HG03045 (cell line): ENCODE results near the gene EXD1.
"Not testable (repeated sequence)": the region's sequence is repeated elsewhere in the genome, so short reads cannot be mapped to it uniquely, and the experiment has no call there.

Experiments
- ATAC-seq: cut with Tn5 transposase; IDR thresholded peaks from one replicate; pipeline ENCODE4 v1.9.1; 2021; ENCODE audit warnings: mild to moderate bottlenecking, moderate library complexity; ENCODE audit not compliant: unreplicated experiment

Gene EXD1

GRCh38 chr15:41151451-41152005 lies 79.0 kb downstream of the EXD1 start:
- no peak for ATAC-seq

GRCh38 chr15:41150279-41150678 lies 80.3 kb downstream of the EXD1 start:
- ATAC-seq = no peak

- ATAC-seq = no peak
Observed at GRCh38 chr15:41148065-41148464, 82.5 kb downstream of the EXD1 start.

- no peak for ATAC-seq
Observed at GRCh38 chr15:41139619-41140018, 90.9 kb downstream of the EXD1 start.

GRCh38 chr15:41139112-41139511 lies 91.4 kb downstream of the EXD1 start:
- ATAC-seq = not testable (repeated sequence)

- not testable (repeated sequence) for ATAC-seq
Observed at GRCh38 chr15:41135580-41135979, 95.0 kb downstream of the EXD1 start.

GRCh38 chr15:41133454-41133853 lies 97.1 kb downstream of the EXD1 start:
- no peak for ATAC-seq
